EH (cell line): Measurements from ENCODE around the gene COL6A3.

Source experiments
- DNase-seq: peaks from one replicate; pipeline ENCODE4 v3.0.0-alpha.2; 2015; ENCODE audit warnings: low read depth

Gene COL6A3

DNA sequence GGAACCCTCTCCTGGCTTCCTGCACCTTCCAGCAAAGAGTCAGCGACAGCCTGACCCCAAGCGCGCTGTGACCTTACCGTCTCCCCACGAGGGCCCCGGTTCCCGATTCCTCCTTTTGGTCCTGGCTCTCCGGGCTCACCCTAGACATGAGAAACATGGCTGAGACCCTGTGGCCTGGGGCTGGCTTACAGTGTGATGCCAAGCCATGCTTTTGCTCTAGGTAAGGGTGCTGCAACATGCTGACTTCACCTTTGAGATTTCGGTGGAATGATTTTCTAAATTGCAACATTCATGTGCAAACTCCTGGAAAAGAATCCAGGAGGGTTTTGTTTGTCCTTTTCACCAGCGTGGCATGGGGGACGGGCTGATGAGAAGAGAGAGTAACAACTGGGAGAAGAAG lies 63.9 kb downstream of the COL6A3 start:
- DNase-seq = no peak

GRCh38 chr2:237348281-237348865 lies 65.6 kb downstream of the COL6A3 start:
- DNase-seq = no peak

DNA sequence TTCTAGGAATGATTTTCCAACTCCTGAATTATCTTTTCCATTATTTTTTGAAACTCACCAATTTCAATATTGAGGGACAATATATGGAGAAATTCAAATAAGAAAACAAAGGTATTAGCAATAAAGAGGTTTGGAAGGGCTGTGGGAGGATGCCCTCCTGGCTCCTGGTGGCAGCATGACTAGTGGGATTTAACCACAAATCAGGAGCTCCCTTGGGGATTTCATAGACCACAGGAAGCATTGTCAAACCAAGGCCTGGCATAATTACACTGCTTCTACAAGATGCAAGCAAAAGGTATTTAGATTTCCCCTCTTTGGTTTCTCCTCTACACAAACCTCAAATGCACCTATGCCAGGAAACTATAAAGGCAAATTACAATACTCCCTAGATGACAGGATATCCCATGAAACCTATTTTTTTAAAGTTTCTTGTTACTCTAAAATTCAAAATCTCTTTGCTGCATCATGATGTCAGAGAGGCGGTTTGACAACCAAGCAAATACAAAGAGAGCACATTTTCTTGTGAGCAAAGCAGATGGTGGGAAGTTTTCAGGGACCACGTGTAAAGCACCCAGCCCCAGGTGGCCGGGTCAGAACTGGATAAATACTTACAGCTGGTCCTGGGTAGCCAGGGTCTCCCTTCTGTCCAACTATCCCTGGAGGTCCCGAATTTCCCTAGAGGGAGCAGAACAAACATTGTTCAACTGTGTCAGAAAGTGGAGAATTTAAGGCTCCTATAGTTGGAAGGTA lies 67.9 kb downstream of the COL6A3 start:
- DNase-seq = no peak

DNA sequence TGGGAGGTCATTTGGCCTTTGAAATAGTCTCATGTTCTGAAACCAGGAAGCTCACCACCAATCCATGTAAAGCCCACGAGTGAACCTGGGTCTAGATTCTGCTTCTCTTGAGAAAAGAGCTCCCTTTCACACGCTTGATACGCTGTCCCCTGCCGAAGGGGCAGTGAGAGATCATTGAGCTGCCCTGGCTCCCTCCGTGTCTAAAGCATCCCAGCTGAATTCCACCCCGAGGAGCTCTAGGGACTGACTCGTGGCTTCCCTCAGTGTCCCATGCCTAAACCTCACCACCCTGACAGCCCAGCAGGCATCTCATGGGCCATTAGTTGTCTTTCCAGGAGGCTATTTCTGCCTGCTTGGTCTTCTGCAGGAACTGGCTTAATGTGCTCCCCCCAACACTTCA lies 68.6 kb downstream of the COL6A3 start:
- DNase-seq = no peak

DNA sequence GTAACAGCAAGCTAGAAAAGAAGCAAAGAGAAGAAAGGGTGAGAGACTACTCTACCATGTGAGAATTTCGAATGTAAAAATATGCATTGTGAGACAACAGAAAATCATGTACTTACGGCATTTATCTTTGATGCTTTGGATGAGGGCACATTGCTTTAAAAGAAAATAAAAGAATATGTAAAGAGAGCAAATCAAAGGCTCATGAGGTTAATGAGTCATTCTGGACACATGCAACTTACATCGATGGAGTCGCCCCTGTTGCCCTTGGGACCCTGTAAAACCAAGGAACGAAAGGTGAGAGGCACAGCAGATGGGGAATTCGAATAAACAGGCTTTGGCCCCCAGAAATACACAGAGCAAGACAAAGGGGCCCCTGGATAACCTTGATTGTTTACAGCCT lies 69.0 kb downstream of the COL6A3 start:
- no peak for DNase-seq

DNA sequence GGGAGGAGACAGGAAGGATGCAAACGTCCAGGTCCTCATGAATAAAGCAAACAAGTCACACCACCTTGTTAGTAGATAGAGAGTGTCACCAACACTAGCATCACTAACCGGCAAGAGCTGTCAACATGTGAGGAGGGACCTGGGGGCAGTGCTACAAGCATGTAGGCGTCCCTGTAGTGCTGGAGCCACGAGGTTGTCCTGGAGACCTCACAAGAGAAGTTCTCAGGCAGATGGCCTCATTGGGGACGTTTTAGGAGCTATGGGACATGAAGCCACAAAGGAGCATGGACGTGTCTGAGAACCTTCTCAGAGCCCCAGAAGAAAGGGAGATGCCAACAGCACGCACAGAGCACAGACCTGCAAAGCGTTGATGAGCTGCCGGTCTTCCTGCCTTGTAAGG lies 70.0 kb downstream of the COL6A3 start:
- DNase-seq = no peak

DNA sequence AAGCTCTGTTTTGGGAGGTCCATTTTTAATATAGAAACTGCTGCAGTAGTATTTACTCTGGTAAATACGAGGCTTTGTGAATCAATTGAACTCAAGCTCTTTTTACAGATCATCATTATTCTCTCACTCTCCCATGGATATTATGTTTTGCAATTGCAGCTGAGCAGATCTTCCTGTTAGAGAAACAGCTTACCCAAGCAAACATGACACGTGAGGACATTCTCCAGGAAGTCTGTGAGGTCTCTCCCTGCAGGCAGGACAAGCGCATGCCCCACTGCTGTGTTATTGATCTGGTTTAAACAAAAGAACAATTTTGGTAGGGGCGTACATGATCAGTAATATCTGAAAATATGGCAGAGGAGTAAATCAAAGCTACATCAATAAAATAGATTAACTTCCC lies 72.1 kb downstream of the COL6A3 start:
- no peak for DNase-seq

GRCh38 chr2:237337586-237337985 lies 76.4 kb downstream of the COL6A3 start:
- DNase-seq = no peak

DNA sequence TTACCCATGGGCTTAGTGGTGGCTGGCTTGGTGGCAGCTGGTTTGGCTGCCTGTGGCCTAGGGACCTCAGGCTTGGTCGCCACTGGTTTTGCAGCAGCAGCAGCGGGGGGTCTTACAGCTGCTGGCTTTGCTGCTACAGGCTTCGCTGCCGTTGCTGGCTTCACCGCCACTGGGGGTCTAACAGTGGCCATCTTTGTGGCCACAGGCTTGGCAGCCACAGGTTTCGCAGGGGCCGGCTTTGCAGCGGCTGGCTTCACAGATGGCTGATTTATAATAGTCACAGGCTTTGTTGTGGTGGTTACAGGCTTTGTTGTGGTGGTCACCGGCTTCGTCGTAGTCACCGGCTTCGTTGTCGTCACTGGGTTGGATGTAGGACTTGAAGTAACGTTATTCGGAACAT lies 77.8 kb downstream of the COL6A3 start:
- DNase-seq = no peak

- no peak for DNase-seq
Observed at GRCh38 chr2:237333748-237334147, 80.2 kb downstream of the COL6A3 start.

DNA sequence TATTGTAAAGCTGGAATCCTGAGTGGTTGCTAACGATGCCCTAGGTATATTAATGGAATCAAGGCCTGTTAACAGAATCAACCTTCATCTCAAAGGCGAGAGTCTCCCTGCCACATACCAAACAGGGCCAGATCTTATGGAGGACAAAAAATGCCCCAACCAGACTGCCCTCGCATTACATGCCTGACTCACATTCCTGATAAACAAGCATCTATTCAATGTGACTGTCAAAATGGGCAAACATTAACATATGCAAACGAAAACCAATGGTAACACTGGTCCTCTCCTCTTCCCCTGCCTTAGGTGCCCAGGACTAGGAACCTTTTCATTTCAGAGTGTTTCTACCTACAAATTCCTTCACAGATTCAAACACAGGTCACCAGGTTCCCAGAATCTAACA lies 83.4 kb downstream of the COL6A3 start:
- DNase-seq = no peak

- DNase-seq = no peak
Observed at GRCh38 chr2:237327175-237327950, 86.6 kb downstream of the COL6A3 start.

- peak; percentile 56 for DNase-seq
Observed at GRCh38 chr2:237326266-237327171, 87.4 kb downstream of the COL6A3 start.

GRCh38 chr2:237324837-237325236 lies 89.1 kb downstream of the COL6A3 start:
- DNase-seq = peak; percentile 78

DNA sequence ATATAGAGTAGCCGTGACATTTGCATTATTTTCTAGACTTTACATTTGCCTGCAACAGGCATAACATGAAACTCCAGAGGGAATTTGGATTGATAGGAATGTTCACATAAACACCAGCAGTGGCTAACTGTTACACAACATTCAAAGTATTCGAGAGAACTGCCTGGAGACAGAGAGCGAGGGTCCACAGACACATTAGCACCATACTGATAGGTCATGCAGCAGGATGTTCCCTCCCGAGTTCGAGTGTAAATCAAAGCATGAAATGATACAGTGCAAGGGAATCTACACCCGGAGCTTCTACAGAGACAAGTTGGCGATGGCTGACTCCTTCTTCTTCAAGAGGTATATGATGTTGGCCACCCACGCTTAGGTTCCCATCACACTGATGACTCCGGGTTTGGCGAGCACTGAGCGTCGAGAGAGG lies 89.5 kb downstream of the COL6A3 start:
- peak; percentile 85 for DNase-seq

GRCh38 chr2:237323656-237324055 lies 90.3 kb downstream of the COL6A3 start:
- DNase-seq = no peak

DNA sequence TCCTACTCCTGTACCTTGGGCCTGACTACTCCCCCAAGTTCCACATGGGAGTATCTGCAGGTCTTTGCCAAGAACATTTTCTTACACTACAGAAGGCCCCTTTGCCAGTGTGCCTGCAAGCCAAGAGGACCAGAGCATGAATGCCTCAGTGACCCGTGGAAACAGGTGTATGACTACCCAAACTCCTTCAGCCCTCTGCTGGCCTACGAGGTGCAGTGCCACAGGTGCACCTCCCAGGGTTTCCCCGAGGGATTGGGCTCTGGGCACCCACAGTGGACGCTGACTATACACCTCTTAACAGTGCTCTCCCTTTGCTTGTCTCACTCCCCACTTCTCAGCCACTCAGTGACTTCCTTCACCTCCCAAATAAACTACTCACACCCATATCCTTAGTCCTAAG lies 91.4 kb downstream of the COL6A3 start:
- DNase-seq = no peak

DNA sequence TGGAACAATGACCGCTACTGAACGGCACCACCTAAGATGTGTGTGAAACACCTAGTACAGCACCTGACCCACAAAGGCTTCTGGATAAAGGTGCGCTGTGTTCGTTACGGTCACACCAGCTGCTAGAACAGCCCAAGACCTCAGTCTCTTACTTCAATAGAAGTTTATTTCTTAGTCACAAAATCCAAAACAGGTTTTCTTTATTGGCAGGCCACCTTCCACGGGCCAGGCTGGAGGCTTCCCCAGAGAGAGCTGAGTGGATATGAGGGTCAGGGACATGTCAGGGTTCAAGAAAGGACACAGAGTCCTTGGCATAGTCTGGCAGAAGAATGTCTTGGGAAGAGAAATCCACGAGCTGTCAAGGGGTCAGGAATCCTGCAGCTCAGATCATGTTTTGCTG lies 92.2 kb downstream of the COL6A3 start:
- no peak for DNase-seq

DNA sequence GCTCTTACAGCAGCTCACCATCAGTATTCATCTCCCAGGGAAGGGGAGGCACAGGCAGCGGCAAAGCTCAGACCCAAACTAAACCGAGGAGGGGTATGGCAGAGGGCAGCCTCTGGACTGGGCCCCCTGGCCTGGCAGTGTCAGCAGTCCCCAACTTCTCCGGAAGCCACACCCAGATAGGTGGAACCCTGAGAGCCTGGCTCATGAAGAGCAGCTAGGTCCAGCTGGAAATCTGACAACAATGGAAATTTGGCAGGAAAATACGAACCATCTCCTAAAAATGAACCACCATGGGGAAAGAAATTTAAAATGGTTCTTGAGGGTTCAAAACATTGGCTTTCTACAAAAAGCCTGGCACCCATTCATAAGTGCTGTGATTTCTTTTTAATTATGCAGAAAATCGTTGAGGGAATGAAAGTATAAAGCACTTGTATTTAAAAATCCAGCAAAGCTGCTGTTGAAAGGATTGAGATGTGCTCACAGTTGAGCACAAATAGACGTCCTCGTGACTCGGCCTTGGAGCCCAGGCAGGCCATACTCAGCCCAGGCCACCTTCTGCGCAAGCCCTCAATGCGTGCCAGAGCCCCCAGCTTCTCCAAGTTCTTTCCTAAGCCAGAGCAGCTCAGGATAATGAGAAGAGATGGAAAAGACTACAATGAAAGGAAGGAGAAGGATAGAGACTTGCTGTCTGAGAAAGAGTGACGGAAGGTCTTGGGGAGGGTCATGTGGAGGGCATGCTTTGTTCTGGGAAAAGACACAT lies 93.0 kb downstream of the COL6A3 start:
- DNase-seq = no peak

- peak; percentile 41 for DNase-seq
Observed at GRCh38 chr2:237319887-237320286, 94.1 kb downstream of the COL6A3 start.

DNA sequence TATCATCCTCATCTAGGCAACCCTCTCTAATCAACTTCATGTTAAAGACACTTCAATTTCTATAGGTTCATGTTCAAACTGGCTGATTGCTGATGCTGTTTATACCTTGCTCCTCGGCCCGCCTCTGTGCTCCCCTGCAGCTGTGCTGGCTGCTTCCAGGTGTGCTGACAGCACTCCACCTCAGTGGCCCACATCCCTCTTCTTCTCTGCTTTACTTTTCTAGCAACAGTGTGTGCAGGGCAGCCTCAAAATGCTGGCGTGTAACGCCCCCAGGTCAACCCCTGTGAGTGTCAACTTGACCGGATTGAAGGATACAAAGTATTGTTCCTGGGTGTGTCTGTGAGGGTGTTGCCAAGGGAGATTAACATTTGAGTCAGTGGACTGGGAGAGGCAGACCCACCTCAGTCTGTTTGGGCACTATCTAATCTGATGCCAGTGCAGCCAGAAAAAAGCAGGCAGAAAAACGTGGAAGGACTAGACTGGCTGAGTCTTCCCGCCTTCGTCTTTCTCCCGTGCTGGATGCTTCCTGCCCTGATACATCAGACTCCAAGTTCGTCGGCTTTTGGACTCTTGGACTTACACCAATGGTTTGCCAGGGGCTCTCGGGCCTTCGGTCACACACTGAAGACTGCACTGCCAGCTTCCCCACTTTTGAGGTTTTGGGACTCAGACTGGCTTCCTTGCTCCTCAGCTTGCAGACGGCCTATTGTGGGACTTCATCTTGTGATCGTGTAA lies 94.7 kb downstream of the COL6A3 start:
- DNase-seq = peak; percentile 50
